ENCODE results near the gene TNPO1. TPM values are rescaled to one million over a fixed set of nuclear protein-coding genes. Genes with fewer than 3 reads are reported as not detected.

The TNPO1 gene
- total and polyA plus RNA-seq, 10 of the 15 experiments (the other 5 are each of a cell fraction or from before 2014, with no cell fraction given), result 18.1 to 123 (median 79.2) TPM

DNA sequence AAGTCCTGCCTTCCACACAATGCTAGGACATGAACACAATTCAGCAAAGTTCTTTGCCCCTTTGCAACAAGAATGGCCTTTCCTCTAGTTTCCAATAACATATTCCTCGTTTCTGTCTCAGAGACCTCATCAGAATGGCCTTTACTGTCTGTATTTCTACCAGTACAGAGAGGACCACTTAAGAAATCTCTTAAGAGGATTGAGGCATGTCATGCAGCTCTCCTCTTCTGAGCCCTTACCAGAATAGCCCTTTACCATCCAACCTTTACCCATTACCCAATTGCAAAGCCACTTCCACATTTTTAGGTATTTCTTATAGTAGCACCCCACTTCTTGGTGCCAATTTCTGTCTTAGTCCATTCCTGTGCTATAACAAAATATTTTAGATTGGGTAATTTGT is 20.3 kb downstream of the TNPO1 start (continued):
- TF ChIP-seq, protein P1, sequence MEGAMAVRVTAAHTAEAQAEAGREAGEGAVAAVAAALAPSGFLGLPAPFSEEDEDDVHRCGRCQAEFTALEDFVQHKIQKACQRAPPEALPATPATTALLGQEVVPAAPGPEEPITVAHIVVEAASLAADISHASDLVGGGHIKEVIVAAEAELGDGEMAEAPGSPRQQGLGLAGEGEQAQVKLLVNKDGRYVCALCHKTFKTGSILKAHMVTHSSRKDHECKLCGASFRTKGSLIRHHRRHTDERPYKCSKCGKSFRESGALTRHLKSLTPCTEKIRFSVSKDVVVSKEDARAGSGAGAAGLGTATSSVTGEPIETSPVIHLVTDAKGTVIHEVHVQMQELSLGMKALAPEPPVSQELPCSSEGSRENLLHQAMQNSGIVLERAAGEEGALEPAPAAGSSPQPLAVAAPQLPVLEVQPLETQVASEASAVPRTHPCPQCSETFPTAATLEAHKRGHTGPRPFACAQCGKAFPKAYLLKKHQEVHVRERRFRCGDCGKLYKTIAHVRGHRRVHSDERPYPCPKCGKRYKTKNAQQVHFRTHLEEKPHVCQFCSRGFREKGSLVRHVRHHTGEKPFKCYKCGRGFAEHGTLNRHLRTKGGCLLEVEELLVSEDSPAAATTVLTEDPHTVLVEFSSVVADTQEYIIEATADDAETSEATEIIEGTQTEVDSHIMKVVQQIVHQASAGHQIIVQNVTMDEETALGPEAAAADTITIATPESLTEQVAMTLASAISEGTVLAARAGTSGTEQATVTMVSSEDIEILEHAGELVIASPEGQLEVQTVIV (IDR thresholded peaks at IDR 0.05; ENCODE audit: borderline replicate concordance, partially characterized antibody), result no peak
- TF ChIP-seq JUNB (IDR thresholded peaks at IDR 0.05), result no peak
- TF ChIP-seq, protein P2, sequence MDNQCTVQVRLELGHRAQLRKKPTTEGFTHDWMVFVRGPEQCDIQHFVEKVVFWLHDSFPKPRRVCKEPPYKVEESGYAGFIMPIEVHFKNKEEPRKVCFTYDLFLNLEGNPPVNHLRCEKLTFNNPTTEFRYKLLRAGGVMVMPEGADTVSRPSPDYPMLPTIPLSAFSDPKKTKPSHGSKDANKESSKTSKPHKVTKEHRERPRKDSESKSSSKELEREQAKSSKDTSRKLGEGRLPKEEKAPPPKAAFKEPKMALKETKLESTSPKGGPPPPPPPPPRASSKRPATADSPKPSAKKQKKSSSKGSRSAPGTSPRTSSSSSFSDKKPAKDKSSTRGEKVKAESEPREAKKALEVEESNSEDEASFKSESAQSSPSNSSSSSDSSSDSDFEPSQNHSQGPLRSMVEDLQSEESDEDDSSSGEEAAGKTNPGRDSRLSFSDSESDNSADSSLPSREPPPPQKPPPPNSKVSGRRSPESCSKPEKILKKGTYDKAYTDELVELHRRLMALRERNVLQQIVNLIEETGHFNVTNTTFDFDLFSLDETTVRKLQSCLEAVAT (IDR thresholded peaks at IDR 0.05), result no peak
- TF ChIP-seq NR2C2 (IDR thresholded peaks at IDR 0.05; ENCODE audit: borderline replicate concordance, control insufficient read depth, insufficient read length, low read depth), result no peak
- no peak for TF ChIP-seq FOS (IDR thresholded peaks at IDR 0.05; ENCODE audit: borderline replicate concordance, extremely low read depth, insufficient read length)
- TF ChIP-seq RUNX3 (IDR thresholded peaks at IDR 0.05; ENCODE audit: low read length), result no peak
- TF ChIP-seq TCF3 (IDR thresholded peaks at IDR 0.05; ENCODE audit: borderline replicate concordance, insufficient read depth, low read depth, low read length), result no peak
- TF ChIP-seq ETV6 (conservative IDR thresholded peaks at IDR 0.05 in 1 of 2, IDR thresholded peaks at IDR 0.05 in 1 of 2; ENCODE audit: borderline replicate concordance in 1 of 2, low read depth in 1 of 2), result no peak
- no peak for TF ChIP-seq CBX3 (IDR thresholded peaks at IDR 0.05; ENCODE audit: borderline replicate concordance, low read depth)
- no peak for TF ChIP-seq ESRRA (IDR thresholded peaks at IDR 0.05; ENCODE audit: low read length)
- no peak for TF ChIP-seq KAT2A (conservative IDR thresholded peaks at IDR 0.05; ENCODE audit: control insufficient read depth, low read depth, low read length)
- TF ChIP-seq FOXK2 (IDR thresholded peaks at IDR 0.05), result no peak
- TF ChIP-seq, protein P3, sequence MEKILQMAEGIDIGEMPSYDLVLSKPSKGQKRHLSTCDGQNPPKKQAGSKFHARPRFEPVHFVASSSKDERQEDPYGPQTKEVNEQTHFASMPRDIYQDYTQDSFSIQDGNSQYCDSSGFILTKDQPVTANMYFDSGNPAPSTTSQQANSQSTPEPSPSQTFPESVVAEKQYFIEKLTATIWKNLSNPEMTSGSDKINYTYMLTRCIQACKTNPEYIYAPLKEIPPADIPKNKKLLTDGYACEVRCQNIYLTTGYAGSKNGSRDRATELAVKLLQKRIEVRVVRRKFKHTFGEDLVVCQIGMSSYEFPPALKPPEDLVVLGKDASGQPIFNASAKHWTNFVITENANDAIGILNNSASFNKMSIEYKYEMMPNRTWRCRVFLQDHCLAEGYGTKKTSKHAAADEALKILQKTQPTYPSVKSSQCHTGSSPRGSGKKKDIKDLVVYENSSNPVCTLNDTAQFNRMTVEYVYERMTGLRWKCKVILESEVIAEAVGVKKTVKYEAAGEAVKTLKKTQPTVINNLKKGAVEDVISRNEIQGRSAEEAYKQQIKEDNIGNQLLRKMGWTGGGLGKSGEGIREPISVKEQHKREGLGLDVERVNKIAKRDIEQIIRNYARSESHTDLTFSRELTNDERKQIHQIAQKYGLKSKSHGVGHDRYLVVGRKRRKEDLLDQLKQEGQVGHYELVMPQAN (conservative IDR thresholded peaks at IDR 0.05), result no peak

Data from GM12878 (cell line).